Astrocyte of the spinal cord (primary cell): ENCODE data around the gene PDIK1L.

ENCODE experiments used
- DNase-seq: peaks from one replicate; pipeline ENCODE4 v3.0.0; 2011; ENCODE audit warnings: low read depth, low spot score
- H3K4me3 ChIP-seq: 2 replicates; pipeline ENCODE4 v1.5.1; 2011; ENCODE audit warnings: low read depth, mild to moderate bottlenecking, low read length, moderate library complexity
- in situ Hi-C: cut with HindIII; loops from 2 replicates; pipeline ENCODE4 v1.10.0; 2017; ENCODE audit warnings: low sequenced_read_pairs
- TF ChIP-seq, protein P1 (sequence below): IDR thresholded peaks from 2 replicates; pipeline ENCODE4 v1.5.1; 2012; ENCODE audit warnings: low read depth, mild to moderate bottlenecking, low read length, inconsistent platforms

The PDIK1L gene

DNA sequence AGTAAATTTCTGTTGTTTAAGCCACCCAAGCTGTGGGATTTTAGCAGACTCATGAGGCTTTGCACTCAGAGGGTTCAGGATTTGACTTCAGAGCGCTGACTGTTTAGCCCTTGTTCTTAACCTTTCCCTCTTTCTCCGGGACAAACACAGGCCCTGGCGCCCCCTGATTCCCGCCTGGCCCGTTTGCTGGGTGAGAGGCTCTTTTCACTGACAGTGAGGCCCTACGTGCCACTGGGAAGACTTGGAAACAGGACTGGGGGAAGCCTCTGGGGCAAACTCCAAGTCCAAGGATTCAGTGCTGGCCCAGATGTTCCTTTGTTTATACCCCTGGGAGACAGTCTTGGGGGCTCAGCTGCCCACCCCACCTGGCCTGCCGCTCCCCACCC lies 32.5 kb upstream of the PDIK1L start:
- TF ChIP-seq, protein P1, sequence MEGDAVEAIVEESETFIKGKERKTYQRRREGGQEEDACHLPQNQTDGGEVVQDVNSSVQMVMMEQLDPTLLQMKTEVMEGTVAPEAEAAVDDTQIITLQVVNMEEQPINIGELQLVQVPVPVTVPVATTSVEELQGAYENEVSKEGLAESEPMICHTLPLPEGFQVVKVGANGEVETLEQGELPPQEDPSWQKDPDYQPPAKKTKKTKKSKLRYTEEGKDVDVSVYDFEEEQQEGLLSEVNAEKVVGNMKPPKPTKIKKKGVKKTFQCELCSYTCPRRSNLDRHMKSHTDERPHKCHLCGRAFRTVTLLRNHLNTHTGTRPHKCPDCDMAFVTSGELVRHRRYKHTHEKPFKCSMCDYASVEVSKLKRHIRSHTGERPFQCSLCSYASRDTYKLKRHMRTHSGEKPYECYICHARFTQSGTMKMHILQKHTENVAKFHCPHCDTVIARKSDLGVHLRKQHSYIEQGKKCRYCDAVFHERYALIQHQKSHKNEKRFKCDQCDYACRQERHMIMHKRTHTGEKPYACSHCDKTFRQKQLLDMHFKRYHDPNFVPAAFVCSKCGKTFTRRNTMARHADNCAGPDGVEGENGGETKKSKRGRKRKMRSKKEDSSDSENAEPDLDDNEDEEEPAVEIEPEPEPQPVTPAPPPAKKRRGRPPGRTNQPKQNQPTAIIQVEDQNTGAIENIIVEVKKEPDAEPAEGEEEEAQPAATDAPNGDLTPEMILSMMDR: no peak
- DNase-seq: no peak
- in situ Hi-C loops: no loop called here

DNA sequence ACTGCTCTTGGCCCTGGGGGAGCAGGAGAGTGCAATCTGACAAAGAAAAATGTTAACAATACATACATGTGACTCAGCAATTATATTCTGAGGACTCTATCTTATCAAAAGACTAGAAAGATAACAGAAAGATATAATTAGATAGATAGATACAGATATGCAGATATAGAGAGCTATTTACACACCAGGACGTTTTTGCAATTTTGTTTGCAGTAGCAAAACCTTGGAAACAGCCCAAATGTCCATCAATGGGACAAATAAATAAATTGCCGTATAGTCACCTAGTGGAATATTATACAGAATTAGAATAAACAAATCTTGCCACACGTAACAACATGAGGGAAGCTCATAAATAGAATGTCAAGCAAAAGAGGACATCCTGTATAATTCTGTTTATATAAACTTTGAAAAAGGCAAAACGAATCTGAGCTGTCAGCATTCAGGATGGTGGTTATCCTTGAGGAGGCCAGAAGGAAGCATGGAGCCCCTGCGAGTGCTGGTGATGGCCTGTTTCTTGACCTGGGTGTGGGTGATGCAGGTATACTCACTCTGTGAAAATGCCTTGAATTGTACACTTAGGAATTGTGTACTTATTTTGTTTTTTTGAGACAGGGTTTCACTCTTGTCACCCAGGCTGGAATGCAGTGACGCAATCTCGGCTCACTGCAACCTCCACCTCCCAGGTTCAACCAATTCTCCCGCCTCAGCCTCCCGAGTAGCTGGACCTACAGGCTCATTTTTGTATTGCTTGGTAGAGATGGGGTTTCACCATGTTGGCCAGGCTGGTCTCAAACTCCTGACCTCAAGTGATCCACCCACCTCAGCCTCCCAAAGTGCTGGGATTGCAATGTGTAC lies 31.4 kb upstream of the PDIK1L start:
- TF ChIP-seq, protein P1: no peak
- in situ Hi-C loops: no loop called here
- no peak overlapping the region for H3K4me3 ChIP-seq
- no peak for DNase-seq

More for the DNA sequence above, 32.5 kb upstream of the PDIK1L start:
- no peak overlapping the region for H3K4me3 ChIP-seq

DNA sequence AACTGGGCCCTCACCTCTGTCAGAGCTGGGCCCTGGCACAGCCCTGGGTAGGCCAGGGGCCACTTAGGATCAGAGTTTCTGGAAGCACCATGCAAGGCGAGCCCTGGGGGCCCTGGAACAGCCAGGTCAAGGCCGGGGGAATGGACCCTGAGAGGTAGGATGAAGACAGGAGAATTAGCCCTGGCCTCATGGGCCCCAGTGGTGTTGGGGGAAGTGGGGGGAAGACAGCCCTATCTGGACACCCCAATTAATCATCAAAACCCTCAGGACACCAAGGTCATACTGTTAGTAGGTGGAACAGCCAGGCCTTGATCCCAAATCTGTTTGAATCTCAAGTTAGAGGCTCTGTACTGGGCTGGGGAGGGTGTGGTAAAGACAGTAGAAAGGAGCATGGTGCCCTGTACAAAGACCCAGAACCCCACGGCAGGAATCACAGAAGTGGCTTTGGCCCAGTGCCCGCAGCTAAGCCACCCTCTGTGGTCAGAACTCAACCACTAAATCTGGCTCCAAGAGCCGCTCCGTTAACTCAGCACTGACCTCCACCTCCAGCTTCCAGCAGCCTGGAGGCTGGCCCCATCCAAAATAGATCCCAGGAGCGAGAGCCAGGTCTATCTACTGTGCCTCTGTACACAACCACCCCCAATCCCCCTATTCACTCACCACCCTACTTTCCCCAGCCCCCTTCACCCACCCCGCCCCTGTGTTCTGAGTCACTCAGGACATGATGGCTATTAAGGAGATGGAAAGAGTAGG lies 30.2 kb upstream of the PDIK1L start:
- TF ChIP-seq, protein P1: no peak
- no peak overlapping the region for H3K4me3 ChIP-seq
- no peak for DNase-seq
- in situ Hi-C loops: no loop called here

DNA sequence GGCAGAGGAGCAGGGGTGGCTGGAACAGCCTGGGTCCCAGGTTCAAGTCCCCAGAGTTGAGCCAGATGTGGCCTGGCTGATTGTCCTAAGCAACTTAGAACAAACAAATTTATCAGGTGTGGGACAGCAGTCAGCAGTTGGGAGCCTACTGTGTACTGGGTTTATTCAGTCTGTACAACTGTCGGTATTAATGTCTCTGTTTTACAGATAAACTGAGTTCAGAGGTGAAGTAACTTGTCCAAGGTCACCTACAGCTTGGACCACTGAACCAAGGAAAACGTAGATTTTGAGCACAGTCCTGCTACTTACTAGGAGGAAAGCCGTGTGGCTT lies 29.6 kb upstream of the PDIK1L start:
- TF ChIP-seq, protein P1: no peak
- in situ Hi-C loops: no loop called here

DNA sequence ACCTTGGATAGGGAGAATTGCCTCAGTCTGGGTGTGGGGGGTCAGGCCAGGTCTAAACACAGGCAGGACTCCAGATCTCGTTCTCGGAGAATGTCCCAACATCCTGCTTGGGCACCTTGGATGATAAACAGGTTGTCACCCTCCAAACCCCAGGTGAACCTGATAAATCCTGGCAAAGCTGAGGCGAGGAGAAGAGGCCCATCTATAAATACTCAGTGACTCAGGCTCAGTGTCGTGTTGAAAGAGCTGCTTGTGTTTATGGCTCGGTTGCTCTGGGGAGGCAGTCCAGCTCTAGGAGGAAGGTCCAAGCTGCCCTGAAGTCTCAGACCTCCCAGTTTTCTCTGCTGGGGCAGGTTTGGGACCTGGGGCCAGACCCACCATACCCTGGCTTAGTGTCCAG lies 28.4 kb upstream of the PDIK1L start:
- in situ Hi-C loops: no loop called here
- DNase-seq: no peak

More for the DNA sequence above, 29.6 kb upstream of the PDIK1L start:
- no peak for DNase-seq
- no peak overlapping the region for H3K4me3 ChIP-seq

DNA sequence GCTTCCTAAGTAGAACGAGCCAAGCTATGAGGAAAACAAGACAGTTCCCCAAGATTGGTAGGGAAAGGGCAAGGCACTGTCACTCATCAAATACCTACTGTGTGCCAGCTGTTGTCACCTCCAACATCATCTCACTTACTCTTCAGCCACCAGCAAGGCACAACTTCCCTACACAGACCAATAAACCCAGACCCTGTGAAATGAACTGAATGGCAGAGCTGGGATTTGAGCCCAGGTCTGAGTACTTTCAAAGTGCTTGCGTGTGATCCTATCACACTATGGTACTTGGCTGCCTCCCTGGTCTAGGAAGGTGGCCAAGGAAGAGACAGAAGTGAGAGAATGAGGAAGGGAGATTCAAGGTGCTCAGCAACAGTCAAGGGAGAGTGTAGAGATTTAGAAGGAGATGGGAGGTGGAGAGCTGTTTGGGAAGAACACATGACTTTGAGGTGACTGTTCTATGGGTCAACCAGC lies 27.5 kb upstream of the PDIK1L start:
- in situ Hi-C loops: no loop called here
- no peak overlapping the region for H3K4me3 ChIP-seq
- TF ChIP-seq, protein P1: no peak
- no peak for DNase-seq

More for the DNA sequence above, 28.4 kb upstream of the PDIK1L start:
- TF ChIP-seq, protein P1: no peak
- no peak overlapping the region for H3K4me3 ChIP-seq
